A549 (cell line): ENCODE results near the gene ZBTB20.

Source experiments
- EP300 ChIP-seq, 2 experiments: fragments of >200 bp; sonication (Bioruptor Twin); formaldehyde crosslinking; IDR thresholded peaks; 2 replicates in 1 of 2; 3 replicates in 1 of 2; pipeline ENCODE4 v1.6.1; 2016 to 2017
- RFX5 ChIP-seq: fragments of 450-650 bp; IDR thresholded peaks from 2 replicates; pipeline ENCODE4 v1.7.1; 2014; ENCODE audit warnings: antibody characterized with exemption, mild to moderate bottlenecking, moderate library complexity
- TF ChIP-seq, protein P1 (sequence below): IDR thresholded peaks from 2 replicates; pipeline ENCODE4 v1.6.1; 2012; ENCODE audit warnings: low read depth, borderline replicate concordance
- TF ChIP-seq, protein P2 (sequence below): fragments of >200 bp; sonication (Bioruptor Twin); formaldehyde crosslinking; IDR thresholded peaks from 3 replicates; pipeline ENCODE4 v1.5.1; 2016

DNA sequence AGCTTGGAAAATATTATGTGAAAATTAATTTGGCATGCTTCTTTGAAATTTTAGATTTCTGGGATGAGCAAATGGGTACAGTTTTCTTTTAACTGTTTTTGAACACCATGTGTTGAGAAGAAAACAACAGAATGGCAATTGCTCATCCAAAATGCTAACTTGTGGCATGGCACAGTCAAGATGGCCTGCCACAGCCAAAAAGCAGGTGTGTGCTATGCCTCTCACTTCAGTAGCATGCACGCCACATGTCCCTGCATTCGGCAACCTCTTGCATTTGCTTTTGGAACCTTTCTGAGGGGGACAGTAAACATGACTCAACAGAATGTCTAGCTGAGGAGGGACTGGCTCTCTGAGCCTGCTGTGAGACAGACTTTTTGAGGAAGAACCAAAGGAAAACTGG is 714.8 kb downstream of the ZBTB20 start:
- TF ChIP-seq, protein P1, sequence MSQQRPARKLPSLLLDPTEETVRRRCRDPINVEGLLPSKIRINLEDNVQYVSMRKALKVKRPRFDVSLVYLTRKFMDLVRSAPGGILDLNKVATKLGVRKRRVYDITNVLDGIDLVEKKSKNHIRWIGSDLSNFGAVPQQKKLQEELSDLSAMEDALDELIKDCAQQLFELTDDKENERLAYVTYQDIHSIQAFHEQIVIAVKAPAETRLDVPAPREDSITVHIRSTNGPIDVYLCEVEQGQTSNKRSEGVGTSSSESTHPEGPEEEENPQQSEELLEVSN, result no peak
- TF ChIP-seq, protein P2, sequence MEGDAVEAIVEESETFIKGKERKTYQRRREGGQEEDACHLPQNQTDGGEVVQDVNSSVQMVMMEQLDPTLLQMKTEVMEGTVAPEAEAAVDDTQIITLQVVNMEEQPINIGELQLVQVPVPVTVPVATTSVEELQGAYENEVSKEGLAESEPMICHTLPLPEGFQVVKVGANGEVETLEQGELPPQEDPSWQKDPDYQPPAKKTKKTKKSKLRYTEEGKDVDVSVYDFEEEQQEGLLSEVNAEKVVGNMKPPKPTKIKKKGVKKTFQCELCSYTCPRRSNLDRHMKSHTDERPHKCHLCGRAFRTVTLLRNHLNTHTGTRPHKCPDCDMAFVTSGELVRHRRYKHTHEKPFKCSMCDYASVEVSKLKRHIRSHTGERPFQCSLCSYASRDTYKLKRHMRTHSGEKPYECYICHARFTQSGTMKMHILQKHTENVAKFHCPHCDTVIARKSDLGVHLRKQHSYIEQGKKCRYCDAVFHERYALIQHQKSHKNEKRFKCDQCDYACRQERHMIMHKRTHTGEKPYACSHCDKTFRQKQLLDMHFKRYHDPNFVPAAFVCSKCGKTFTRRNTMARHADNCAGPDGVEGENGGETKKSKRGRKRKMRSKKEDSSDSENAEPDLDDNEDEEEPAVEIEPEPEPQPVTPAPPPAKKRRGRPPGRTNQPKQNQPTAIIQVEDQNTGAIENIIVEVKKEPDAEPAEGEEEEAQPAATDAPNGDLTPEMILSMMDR, result no peak
- no peak for TF ChIP-seq RFX5
- TF ChIP-seq EP300 (IDR thresholded peaks at IDR 0.05), result no peak
